H9 (cell line): ENCODE measurements around the gene CPNE5. TPM values are rescaled to one million over a fixed set of nuclear protein-coding genes. Genes with fewer than 3 reads are reported as not detected.

Source experiments
- DNase-seq: peaks from one replicate; pipeline ENCODE4 v3.0.0-alpha.2; 2017
- H2AFZ ChIP-seq: one replicate; pipeline ENCODE4 v1.6.1; 2013; ENCODE audit warnings: mild to moderate bottlenecking, low read length, control low read depth, moderate library complexity
- H2AK5ac ChIP-seq: 2 replicates; pipeline ENCODE4 v1.6.1; 2013; ENCODE audit warnings: low read length, control low read depth, mixed read lengths; ENCODE audit not compliant: insufficient read length
- H2BK120ac ChIP-seq: one replicate; pipeline ENCODE4 v1.6.1; 2013; ENCODE audit warnings: low read depth, mild to moderate bottlenecking, low read length, control low read depth, inconsistent platforms; ENCODE audit not compliant: poor library complexity, severe bottlenecking
- H2BK12ac ChIP-seq: 2 replicates; pipeline ENCODE4 v1.6.1; 2013; ENCODE audit warnings: low read length, control low read depth, mixed read lengths, low read depth; ENCODE audit not compliant: insufficient read length
- H2BK15ac ChIP-seq: 2 replicates; pipeline ENCODE4 v1.6.1; 2013; ENCODE audit warnings: low read depth, low read length, control low read depth
- H2BK20ac ChIP-seq: one replicate; pipeline ENCODE4 v1.6.1; 2013; ENCODE audit warnings: low read depth, mild to moderate bottlenecking, low read length, control low read depth, inconsistent platforms; ENCODE audit not compliant: poor library complexity, severe bottlenecking
- H2BK5ac ChIP-seq: 2 replicates; pipeline ENCODE4 v1.6.1; 2013; ENCODE audit warnings: low read length, control low read depth, mixed read lengths; ENCODE audit not compliant: insufficient read length
- H3K14ac ChIP-seq: 2 replicates; pipeline ENCODE4 v1.6.1; 2013; ENCODE audit warnings: low read length, control low read depth; ENCODE audit not compliant: insufficient read depth
- H3K18ac ChIP-seq: 2 replicates; pipeline ENCODE4 v1.6.1; 2013; ENCODE audit warnings: low read depth, mild to moderate bottlenecking, mixed read lengths, low read length, control low read depth; ENCODE audit not compliant: insufficient read length
- H3K23ac ChIP-seq: 2 replicates; pipeline ENCODE4 v1.6.1; 2013; ENCODE audit warnings: low read length, control low read depth, mixed read lengths, low read depth; ENCODE audit not compliant: insufficient read length
- H3K23me2 ChIP-seq: 2 replicates; pipeline ENCODE4 v1.6.1; 2013; ENCODE audit warnings: low read depth, mild to moderate bottlenecking, mixed read lengths, low read length, control low read depth; ENCODE audit not compliant: insufficient read length, poor library complexity, severe bottlenecking
- H3K27ac ChIP-seq: 2 replicates; pipeline ENCODE4 v1.5.1; 2013; ENCODE audit warnings: low read length, control low read depth, mixed read lengths, low read depth; ENCODE audit not compliant: insufficient read length
- H3K27me3 ChIP-seq: 2 replicates; pipeline ENCODE4 v1.6.1; 2013; ENCODE audit warnings: low read length, control low read depth, inconsistent platforms; ENCODE audit not compliant: insufficient read depth
- H3K4ac ChIP-seq: 2 replicates; pipeline ENCODE4 v1.6.1; 2013; ENCODE audit warnings: low read depth, mild to moderate bottlenecking, control low read depth, inconsistent platforms, low read length, moderate library complexity
- H3K4me1 ChIP-seq: 2 replicates; pipeline ENCODE4 v1.6.1; 2013; ENCODE audit warnings: low read length, control low read depth, inconsistent platforms; ENCODE audit not compliant: insufficient read depth
- H3K4me2 ChIP-seq: 2 replicates; pipeline ENCODE4 v1.6.1; 2013; ENCODE audit warnings: low read length, control low read depth, mixed read lengths; ENCODE audit not compliant: insufficient read length, insufficient read depth
- H3K56ac ChIP-seq: 2 replicates; pipeline ENCODE4 v1.6.1; 2013; ENCODE audit warnings: low read depth, mild to moderate bottlenecking, mixed read lengths, low read length, control low read depth; ENCODE audit not compliant: insufficient read length
- H3K79me1 ChIP-seq: 2 replicates; pipeline ENCODE4 v1.6.1; 2013; ENCODE audit warnings: low read depth, mild to moderate bottlenecking, moderate library complexity, low read length, control low read depth, inconsistent platforms; ENCODE audit not compliant: insufficient read depth, poor library complexity, severe bottlenecking
- H3K79me2 ChIP-seq: 2 replicates; pipeline ENCODE4 v1.6.1; 2013; ENCODE audit warnings: low read length, control low read depth, inconsistent platforms; ENCODE audit not compliant: insufficient read depth
- H3K9ac ChIP-seq: 2 replicates; pipeline ENCODE4 v1.6.1; 2013; ENCODE audit warnings: low read length, control low read depth, mixed read lengths; ENCODE audit not compliant: insufficient read length; ENCODE audit errors: extremely low read depth
- H3K9me3 ChIP-seq: one replicate; pipeline ENCODE4 v1.6.1; 2013; ENCODE audit warnings: low read depth, low read length, inconsistent platforms; ENCODE audit not compliant: control insufficient read depth
- H3T11ph ChIP-seq: one replicate; pipeline ENCODE4 v1.6.1; 2013; ENCODE audit warnings: mild to moderate bottlenecking, low read length, control low read depth, inconsistent platforms
- H4K20me1 ChIP-seq: one replicate; pipeline ENCODE4 v1.6.1; 2013; ENCODE audit not compliant: control insufficient read depth, insufficient read length, insufficient read depth
- H4K5ac ChIP-seq: 2 replicates; pipeline ENCODE4 v1.6.1; 2013; ENCODE audit warnings: low read depth, mild to moderate bottlenecking, mixed read lengths, low read length, control low read depth; ENCODE audit not compliant: insufficient read length
- H4K8ac ChIP-seq: replicated peaks from 2 replicates; pipeline ENCODE4 v1.6.1; 2013; ENCODE audit warnings: low read length, control low read depth, mixed read lengths, low read depth; ENCODE audit not compliant: insufficient read length
- H4K91ac ChIP-seq: 2 replicates; pipeline ENCODE4 v1.6.1; 2013; ENCODE audit warnings: low read depth, mild to moderate bottlenecking, moderate library complexity, mixed read lengths, low read length, control low read depth; ENCODE audit not compliant: insufficient read length
- H3K27ac Mint-ChIP-seq, 3 experiments: 2 replicates in 2 of 3; 3 replicates in 1 of 3; pipeline ENCODE4 v1.8.0; 2020 to 2021; ENCODE audit warnings: mixed read lengths in 3 of 3, mild to moderate bottlenecking in 1 of 3, moderate library complexity in 1 of 3
- H3K27me3 Mint-ChIP-seq: 2 replicates; pipeline ENCODE4 v1.8.0; 2021; ENCODE audit warnings: low read depth, mild to moderate bottlenecking, moderate library complexity, mixed read lengths
- H3K36me3 Mint-ChIP-seq, 3 experiments: 2 replicates in 2 of 3; 3 replicates in 1 of 3; pipeline ENCODE4 v1.8.0; 2020 to 2021; ENCODE audit warnings: low read depth in 3 of 3, mixed read lengths in 3 of 3; ENCODE audit not compliant: insufficient read depth in 1 of 3
- H3K4me1 Mint-ChIP-seq, 2 experiments: 2 replicates each; pipeline ENCODE4 v1.8.0; 2020; ENCODE audit warnings: mixed read lengths in 2 of 2
- H3K4me3 Mint-ChIP-seq, 2 experiments: 2 replicates in 1 of 2; 3 replicates in 1 of 2; pipeline ENCODE4 v1.8.0; 2020 to 2021; ENCODE audit warnings: mild to moderate bottlenecking in 2 of 2, mixed read lengths in 2 of 2, moderate library complexity in 1 of 2
- H3K9me3 Mint-ChIP-seq, 2 experiments: 2 replicates in 1 of 2; 3 replicates in 1 of 2; pipeline ENCODE4 v1.8.0; 2020; ENCODE audit warnings: mild to moderate bottlenecking in 2 of 2, mixed read lengths in 2 of 2, moderate library complexity in 1 of 2
- WGBS: extraction: QIAGEN DNeasy Blood & Tissue Kit; methylation state at CpG from one replicate; pipeline ENCODE4 v1.1.7; 2013; ENCODE audit warnings: missing lambda C conversion rate, low lambda C conversion rate, mixed read lengths; ENCODE audit not compliant: insufficient read length; ENCODE audit errors: extremely low coverage; 5-methylcytosine and 5-hydroxymethylcytosine counted together
- total RNA-seq: library from RNA; stranded (reverse); gene quantifications from 2 replicates; pipeline ENCODE4 v1.2.1, GENCODE V29; 2021
- TF ChIP-seq, protein P1 (sequence below): fragments of 200-600 bp; sonication (generic); conservative IDR thresholded peaks from 3 replicates; pipeline ENCODE4 v1.8.0; 2021; ENCODE audit warnings: antibody characterized with exemption, mild to moderate bottlenecking

CPNE5 gene
- total RNA-seq, 1 experiment from 2014 or later = 0.52 TPM

- Histone ChIP-seq H4K5ac (no peak overlapping the region), H3K4ac (no peak overlapping the region), H3K79me2 (peaks cover 12% of the 10 kb centered on the region), H2AFZ (no peak overlapping the region), H3K4me2 (no peak overlapping the region), H2BK15ac (no peak overlapping the region), H2BK20ac (no peak overlapping the region), H3K9ac (no peak overlapping the region), H3T11ph (no peak overlapping the region), H2AK5ac (no peak overlapping the region), H3K14ac (0 out of 2 replicates have a peak overlapping the region, but pooled peaks have one; percentile 22), H3K4me1 (no peaks in the 10 kb centered on the region), H2BK5ac (no peak overlapping the region), H2BK120ac (no peak overlapping the region), H3K23me2 (no peaks in the 10 kb centered on the region), H3K18ac (no peak overlapping the region), H4K20me1 (no peaks in the 10 kb centered on the region), H4K8ac (no peak overlapping the region), H3K27ac (no peak overlapping the region), H2BK12ac (no peak overlapping the region), H3K79me1 (peaks cover 7% of the 10 kb centered on the region), H3K56ac (no peak overlapping the region), H3K27me3 (no peaks in the 10 kb centered on the region), H3K9me3 (no peaks in the 10 kb centered on the region), H4K91ac (no peak overlapping the region), H3K23ac (no peak overlapping the region)
- Mint-ChIP-seq H3K4me3 (no peak overlapping the region), H3K27me3 (no peaks in the 10 kb centered on the region), H3K27ac (no peak overlapping the region), H3K4me1 (peaks cover 30 to 36% of the 10 kb centered on the region in 2 experiments), H3K36me3 (peaks cover 29 to 85% (median 73%) of the 10 kb centered on the region in 3 experiments), H3K9me3 (no peaks in the 10 kb centered on the region)
- no CpG with 5 or more reads among the region's 4 CpGs for WGBS
- DNase-seq = no peak
- TF ChIP-seq, protein P1, sequence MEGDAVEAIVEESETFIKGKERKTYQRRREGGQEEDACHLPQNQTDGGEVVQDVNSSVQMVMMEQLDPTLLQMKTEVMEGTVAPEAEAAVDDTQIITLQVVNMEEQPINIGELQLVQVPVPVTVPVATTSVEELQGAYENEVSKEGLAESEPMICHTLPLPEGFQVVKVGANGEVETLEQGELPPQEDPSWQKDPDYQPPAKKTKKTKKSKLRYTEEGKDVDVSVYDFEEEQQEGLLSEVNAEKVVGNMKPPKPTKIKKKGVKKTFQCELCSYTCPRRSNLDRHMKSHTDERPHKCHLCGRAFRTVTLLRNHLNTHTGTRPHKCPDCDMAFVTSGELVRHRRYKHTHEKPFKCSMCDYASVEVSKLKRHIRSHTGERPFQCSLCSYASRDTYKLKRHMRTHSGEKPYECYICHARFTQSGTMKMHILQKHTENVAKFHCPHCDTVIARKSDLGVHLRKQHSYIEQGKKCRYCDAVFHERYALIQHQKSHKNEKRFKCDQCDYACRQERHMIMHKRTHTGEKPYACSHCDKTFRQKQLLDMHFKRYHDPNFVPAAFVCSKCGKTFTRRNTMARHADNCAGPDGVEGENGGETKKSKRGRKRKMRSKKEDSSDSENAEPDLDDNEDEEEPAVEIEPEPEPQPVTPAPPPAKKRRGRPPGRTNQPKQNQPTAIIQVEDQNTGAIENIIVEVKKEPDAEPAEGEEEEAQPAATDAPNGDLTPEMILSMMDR = no peak
These were observed 28.4 kb upstream of the CPNE5 start for GRCh38 chr6:36867471-36868224.
